Limb (tissue), 2 donors: Measurements from ENCODE around the gene PAK4.
A peak's percentile ranks its signal among the peaks of the same experiment; 100 is the strongest.

Source experiments
- DNase-seq, 2 donors: peaks; one replicate each; pipeline ENCODE4 v3.0.0-alpha.2; 2016; ENCODE audit errors: extremely low spot score in 2 of 2

Gene PAK4

DNA sequence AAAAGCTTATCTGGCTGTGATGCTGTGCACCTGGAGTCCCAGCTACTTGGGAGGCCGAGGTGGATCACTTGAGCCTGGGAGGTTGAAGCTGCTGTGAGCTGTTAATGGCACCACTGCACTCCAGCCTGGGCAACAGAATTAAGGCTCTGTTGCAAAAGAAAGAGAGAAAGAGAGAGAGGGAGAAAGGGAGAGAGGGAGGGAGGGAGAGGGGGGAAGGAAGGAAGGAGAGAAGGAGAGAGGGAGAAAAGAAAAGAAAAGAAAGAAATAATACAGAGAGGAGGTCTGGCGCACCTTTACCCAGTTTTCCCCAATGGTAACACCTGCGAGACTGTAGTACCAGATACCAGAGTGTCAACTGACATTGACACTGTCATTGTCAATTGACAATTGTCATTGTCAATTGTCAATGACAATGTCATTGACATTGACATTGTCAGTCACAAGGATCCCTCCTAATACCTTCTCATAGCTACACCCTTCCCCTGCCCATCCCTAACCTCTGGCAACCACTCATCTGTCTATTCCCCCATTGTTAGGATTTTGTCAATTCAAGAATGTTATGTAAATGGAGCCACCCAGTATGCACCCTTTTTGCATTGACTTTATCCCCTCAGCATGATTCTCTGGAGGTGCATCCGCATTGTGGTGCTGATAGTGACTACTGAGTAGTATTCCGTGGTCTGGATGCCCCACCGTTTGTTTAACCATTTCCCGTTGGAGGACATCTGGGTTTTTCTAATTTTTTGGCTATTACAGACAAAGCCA lies 21.3 kb downstream of the PAK4 start:
- no peak for DNase-seq

GRCh38 chr19:39147480-39147879 lies 21.9 kb downstream of the PAK4 start:
- DNase-seq, result no peak

GRCh38 chr19:39148939-39149529 lies 23.4 kb downstream of the PAK4 start:
- DNase-seq, result no peak

DNA sequence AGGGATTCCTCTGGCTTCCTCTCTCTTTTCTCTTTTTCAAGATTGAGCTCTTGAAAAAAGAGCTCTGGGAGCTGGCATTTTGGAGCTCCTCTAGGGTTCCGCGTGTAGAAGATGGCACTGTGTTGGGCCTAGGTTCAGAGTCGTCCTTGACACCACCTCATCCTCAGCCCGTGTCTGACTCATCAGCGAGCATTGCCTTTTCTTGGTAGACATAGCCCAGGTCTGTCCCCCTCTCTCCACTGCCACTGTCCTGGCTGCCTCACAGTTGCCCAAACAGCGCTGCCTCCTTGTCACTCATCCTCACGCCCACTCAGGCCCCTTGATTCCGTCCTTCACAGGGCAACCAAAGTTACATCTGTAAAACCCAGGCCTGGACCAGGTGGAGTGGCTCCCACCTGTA lies 24.6 kb downstream of the PAK4 start:
- no peak for DNase-seq

DNA sequence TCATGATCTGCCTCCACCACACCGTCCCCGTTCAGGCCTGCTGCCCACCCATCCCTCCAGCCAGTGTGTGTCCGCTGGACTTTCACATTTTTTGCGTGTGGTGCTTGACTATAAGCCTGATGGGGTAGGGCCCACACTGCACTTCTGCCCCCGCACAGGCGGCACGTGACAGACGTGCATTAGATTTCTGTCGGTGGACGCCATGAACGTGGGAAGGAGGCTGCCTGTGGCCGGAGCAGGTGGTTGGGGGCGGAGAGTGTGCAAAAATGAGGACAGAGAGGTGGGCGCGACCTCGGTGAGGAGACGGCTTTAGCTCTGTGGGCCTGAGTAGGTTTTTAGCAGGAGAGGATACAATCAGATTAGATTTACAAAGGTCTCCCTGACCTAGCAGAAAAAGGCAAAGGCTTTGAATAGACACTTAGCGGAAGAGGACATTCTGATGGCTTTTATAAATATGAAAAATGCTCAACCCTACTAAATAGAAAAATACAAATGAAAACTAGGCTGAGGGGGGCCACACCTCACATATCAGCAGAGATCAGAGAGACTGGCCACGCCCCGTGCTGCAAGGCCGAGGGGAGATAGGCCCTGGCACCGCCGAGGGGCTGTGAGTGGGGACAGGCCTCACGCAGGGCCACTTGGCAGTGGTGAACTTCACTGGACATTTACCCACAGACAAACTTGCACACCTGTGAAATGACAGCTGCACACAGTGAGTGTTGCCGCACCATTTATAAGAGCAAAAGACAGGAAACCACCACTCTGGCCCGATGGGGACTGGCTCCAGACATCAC lies 25.4 kb downstream of the PAK4 start:
- DNase-seq, result no peak

GRCh38 chr19:39152066-39152465 lies 26.5 kb downstream of the PAK4 start:
- DNase-seq, result no peak

- DNase-seq, result no peak
These were observed 28.6 kb downstream of the PAK4 start for GRCh38 chr19:39154100-39154628.

- DNase-seq, result no peak
These were observed 29.1 kb downstream of the PAK4 start for GRCh38 chr19:39154629-39155100.

- DNase-seq, result no peak
These were observed 29.6 kb downstream of the PAK4 start for GRCh38 chr19:39155114-39155700.

- no peak for DNase-seq
These were observed 30.2 kb downstream of the PAK4 start for GRCh38 chr19:39155741-39156140.

DNA sequence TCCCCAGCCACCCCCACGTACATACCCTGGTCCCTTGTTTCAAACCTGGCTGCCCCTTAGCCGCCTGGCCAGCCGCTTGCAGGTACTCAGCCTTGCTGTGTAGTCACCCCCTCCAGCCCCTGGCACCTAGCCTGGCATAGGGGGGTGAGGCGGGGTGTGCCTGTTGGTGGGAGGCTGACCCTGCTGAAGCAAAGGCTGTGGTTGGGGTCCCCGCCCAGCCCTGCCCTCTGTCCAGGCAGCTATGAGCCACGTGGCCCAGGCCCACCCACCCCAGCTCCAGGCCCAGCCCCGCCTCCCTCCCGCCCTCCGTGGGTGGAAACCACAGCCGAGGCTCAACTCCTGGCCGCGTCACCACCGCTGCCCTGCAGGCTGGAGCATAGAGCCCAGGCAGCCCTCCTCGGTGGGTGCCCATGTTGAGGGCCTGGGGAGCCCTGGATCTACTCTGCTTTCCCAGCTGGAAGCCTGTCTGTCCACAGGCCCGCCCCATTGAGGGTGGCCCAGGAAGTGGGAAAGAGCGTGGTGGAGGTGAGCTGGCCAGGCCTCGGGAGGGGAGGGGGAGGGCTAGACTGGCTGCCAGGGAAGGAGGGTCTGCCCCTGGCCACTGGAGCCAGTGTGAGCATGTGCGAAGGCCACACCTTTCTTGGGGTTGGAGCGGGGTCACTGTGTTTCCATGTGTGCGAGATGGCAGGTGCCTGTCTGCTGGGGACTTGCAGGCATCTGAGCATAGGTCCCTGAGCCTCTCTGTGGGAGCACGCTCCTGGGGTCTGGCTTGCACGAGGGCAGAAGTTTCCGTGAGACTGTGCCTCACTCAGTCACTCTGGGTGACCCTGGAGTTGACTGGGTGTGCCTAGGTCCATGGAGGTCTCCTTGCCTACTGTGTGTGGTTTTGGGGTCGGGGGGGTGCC lies 31.0 kb downstream of the PAK4 start:
- peak in 1 of 2 donors; percentile 47 for DNase-seq

DNA sequence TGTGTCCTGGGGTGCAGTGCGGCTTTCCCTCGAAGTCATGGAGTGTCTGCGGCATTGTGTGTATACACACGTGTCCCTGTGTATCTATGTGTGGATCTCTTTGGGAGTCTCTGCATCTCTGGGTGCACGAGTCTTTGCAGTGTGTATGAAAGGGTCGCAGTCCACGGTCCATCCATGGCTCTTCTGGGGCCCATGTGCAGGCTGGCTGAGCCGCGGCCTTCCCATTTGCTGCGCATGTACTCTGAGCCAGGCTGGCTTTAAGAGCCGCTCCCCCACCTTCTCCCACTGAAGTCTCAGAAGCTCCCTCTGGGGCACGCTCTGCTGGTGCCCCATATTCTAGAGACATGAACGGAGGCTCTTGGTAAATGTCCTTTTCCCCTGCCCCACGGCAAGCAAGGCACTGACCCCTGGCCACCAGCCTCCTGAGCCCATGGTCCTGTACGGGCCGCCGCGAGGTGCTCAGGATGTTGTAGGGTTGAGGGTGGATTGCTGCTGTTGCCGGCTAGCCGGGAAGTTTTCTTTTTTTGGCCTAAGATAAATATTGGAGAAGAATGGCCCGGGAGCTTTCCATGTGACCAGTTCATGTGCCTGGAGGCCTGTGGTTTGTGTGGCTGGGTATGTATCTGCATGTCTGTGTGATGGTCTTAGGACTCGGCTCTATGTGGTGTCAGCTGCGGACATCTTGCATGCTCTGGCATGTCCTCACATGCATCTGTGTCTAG lies 31.9 kb downstream of the PAK4 start:
- no peak for DNase-seq

- no peak for DNase-seq
These were observed 32.4 kb downstream of the PAK4 start for GRCh38 chr19:39157997-39158389.

DNA sequence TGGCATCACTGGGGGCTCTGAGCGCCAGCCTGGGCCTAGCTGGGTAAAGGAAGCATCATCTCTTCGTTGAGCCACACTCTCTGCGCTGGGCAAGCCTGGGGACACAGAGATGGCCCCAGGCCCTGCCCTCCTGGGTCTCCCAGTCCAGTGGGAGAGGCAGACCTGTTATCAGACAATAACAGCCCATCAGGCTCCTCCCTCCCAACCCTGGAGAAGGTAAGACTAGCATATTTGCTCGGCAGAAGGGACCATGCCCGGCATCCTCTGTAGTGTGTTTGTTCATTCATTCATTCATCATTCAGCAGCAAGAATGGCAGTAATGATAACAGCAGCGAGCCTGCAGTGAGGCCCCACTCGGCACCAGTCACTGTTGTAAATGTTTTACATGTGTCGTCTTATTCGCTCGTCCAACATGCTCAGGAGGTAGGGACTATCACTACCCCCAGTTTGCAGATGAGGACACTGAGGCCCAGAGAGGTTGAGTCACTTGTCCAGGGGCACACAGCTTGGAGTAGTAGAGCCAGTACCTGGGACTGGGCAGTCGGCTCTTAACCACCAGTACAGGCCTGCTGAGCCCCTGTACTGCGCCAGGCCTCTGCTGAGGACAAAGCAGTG lies 33.2 kb downstream of the PAK4 start:
- DNase-seq, result no peak

GRCh38 chr19:39160523-39160861 lies 34.9 kb downstream of the PAK4 start:
- peak in 1 of 2 donors; percentile 54 for DNase-seq

- DNase-seq, result no peak
These were observed 35.5 kb downstream of the PAK4 start for GRCh38 chr19:39160889-39161672.

GRCh38 chr19:39162441-39163043 lies 37.0 kb downstream of the PAK4 start:
- DNase-seq, result no peak

DNA sequence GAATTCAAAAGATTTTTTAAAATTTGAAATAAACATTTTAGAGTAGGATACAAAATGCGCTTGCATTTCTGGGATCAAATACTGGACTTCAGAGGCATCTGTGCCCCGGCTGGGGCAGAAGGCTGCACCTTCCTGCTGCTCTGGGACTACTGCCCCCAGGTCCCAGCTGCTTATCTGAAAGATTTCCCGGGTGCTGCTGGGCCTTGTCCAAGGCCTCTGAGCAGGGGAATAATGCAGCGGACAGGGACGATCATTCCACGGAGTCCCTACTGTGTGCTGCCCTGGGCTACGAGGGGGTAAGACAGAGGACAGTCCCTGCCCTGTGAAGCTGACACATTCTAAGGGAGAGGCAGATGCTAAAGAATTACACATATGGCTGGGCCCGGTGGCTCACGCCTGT lies 38.0 kb downstream of the PAK4 start:
- no peak for DNase-seq
